Activated T-cell treated with anti-CD3 and anti-CD28 coated beads for 1 hour (primary cell): ENCODE measurements around the gene AKT2.

Experiments used
- DNase-seq: peaks from one replicate; pipeline ENCODE4 v3.0.0-alpha.2; 2020; ENCODE audit warnings: low read depth

Gene AKT2

GRCh38 chr19:40184273-40184672 lies 100.9 kb downstream of the AKT2 start:
- DNase-seq, result no peak
